GM19324 (cell line): ENCODE results near the gene TUBB1.

Experiments used
- ATAC-seq: cut with Tn5 transposase; IDR thresholded peaks from one replicate; pipeline ENCODE4 v1.9.1; 2021; ENCODE audit warnings: mild to moderate bottlenecking, moderate library complexity; ENCODE audit not compliant: unreplicated experiment, low FRiP score

The TUBB1 gene

GRCh38 chr20:59016795-59017492 lies 2.3 kb upstream of the TUBB1 start:
- no peak for ATAC-seq

GRCh38 chr20:59017493-59018231 lies 1.6 kb upstream of the TUBB1 start:
- no peak for ATAC-seq

- ATAC-seq, result no peak
Observed at GRCh38 chr20:59018817-59019216, 412 bp upstream of the TUBB1 start.

GRCh38 chr20:59020938-59021551 lies 1.8 kb downstream of the TUBB1 start:
- ATAC-seq, result no peak

- no peak for ATAC-seq
Observed at GRCh38 chr20:59022754-59023153, 3.5 kb downstream of the TUBB1 start.

GRCh38 chr20:59023616-59024015 lies 4.4 kb downstream of the TUBB1 start:
- ATAC-seq, result no peak

- ATAC-seq, result no peak
Observed at GRCh38 chr20:59024111-59024530, 4.9 kb downstream of the TUBB1 start.

- ATAC-seq, result no peak
Observed at GRCh38 chr20:59025086-59025485, 5.9 kb downstream of the TUBB1 start.

GRCh38 chr20:59025511-59025910 lies 6.3 kb downstream of the TUBB1 start:
- no peak for ATAC-seq

GRCh38 chr20:59026904-59027740 lies 7.9 kb downstream of the TUBB1 start:
- no peak for ATAC-seq

- no peak for ATAC-seq
Observed at GRCh38 chr20:59027741-59028320, 8.6 kb downstream of the TUBB1 start.

- no peak for ATAC-seq
Observed at GRCh38 chr20:59028812-59029211, 9.6 kb downstream of the TUBB1 start.

GRCh38 chr20:59030911-59031563 lies 11.8 kb downstream of the TUBB1 start:
- no peak for ATAC-seq

GRCh38 chr20:59031564-59032022 lies 12.4 kb downstream of the TUBB1 start:
- ATAC-seq, result no peak

- ATAC-seq, result peak; percentile 99
Observed at GRCh38 chr20:59032023-59032712, 12.9 kb downstream of the TUBB1 start, which contains the start of gene ATP5F1E. Gene ATP5F1E, minus strand, starts transcription at chr20:59032335. Its CDS starts 84 bp downstream, at chr20:59032251.

- peak; percentile 29 for ATAC-seq
Observed at GRCh38 chr20:59032713-59033059, 13.5 kb downstream of the TUBB1 start.

GRCh38 chr20:59033093-59033492 lies 13.9 kb downstream of the TUBB1 start:
- no peak for ATAC-seq

- no peak for ATAC-seq
Observed at GRCh38 chr20:59033616-59034165, 14.5 kb downstream of the TUBB1 start.

- no peak for ATAC-seq
Observed at GRCh38 chr20:59035381-59035780, 16.2 kb downstream of the TUBB1 start.
